CD4-positive, alpha-beta T cell treated with Interferon alpha-2 for 1 hour (primary cell): ENCODE measurements around the gene VAV2.
"Not testable (repeated sequence)": the region's sequence is repeated elsewhere in the genome, so short reads cannot be mapped to it uniquely, and the experiment has no call there.

Experiments
- DNase-seq, 2 donors: peaks; one replicate each; pipeline ENCODE4 v3.0.0-alpha.2; 2020 to 2022

The VAV2 gene

GRCh38 chr9:133996531-133997520 is 4.7 kb upstream of the VAV2 start:
- DNase-seq = no peak

GRCh38 chr9:133995012-133995896 is 3.1 kb upstream of the VAV2 start:
- DNase-seq = no peak

DNA sequence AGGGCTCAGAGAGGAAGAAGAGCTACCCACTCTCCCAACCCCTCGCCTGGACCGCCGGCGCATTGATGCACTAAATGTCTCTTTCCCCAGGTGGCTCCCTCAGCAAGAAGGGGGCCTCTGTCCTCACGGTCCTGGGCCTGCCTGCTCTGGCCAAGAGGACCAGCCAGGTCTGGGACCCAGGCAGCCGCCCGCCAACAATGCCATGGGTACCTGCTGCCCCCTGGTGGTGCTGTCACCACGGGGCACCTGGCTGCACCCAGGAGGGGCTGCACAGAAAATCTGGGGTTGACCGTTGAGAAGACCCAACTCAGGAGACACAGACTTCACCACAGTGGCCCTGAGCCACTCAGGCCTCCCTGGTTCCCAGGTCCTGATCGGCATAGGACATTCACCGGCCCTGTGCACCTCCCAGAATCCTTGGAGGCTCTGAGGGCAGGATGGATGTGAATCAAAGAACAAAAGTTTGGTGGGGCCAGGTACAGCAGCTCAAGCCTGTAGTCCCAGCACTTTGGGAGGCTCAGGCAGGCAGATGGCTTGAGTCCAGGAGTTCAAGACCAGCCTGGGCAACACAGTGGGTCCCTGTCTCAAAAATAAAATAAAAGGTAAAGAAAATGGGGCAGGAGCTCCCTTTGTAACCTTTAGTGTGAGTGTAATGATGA is 2.4 kb upstream of the VAV2 start:
- peak; percentile 72 to 75 for DNase-seq

- no peak for DNase-seq
These were observed 1.6 kb upstream of the VAV2 start for GRCh38 chr9:133993635-133994253.

DNA sequence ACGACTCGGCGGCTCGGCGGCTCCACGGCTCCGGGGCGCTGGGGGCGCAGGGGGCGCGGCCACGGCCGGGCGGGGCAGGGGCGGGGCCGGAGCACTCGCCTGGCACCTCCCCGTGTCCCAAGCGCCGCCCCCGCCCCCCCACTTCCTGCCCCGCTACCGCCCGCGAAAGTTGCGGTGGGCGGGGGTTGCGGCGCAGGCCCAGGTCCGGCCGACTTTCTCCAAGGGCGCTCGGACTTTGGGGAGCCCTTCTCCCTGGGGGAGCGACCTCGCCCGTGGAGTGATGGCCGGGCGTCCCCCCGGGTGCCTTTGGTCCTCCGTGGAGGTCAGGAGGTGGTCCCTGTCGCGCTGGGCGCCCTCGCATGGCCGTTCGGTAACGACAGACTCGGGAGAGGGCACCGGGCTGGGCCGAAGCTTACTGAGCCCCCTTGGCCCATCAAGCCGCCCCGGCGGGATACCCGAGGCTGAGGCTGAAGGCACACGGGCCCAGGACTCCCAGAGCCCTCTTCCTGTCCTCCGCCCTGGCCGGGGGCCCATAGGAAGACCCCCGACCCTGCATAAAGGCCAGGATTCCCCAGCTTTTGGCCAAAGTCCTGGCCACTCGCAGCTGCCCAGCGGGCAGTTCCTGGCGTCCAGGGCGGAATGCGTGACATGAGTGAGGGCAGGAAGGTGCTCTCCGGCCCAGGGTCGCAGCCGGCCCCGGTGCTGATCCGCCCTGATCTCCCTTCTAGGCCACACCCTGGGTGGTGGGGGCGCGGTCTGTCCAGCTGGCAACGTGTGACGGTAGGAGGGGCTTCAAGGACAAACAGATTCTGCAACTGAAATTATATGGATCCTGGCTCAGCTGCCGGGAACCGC is 883 bp upstream of the VAV2 start:
- peak; percentile 70 to 80 for DNase-seq

DNA sequence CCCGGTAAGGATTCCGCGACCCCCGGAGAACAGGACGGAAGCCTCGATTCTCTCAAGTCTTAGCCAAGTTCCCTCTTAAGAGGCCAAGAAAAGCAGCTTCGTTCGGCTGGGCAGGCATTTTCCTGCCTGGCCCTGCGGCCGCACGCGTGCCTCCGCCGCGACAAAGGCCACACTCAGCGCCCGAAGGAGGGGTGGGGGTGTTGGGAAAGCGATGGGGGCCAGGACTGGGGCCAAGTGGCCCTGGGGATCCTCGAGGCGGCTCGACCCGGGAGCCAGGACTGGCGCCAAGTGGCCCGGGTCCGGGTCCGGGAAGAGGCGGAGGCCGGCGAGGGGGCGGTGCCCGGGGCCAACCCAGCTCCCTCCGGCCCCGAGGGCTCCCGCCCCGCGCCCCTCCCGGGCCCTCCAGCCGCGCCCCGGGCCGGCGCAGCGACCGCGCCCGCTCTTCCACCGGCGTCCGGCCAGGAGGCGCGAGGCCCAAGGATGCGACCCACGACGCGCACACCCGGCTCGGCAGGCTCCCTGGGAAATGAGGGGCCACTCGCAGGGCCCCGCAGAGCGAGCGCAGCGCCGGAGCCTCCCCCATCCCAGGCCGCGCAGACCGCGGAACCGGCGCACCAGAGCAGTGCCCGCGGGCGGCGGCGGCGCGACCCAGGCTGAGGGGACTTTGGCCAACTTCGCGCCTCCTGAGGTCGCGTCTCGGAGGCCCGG is 756 bp downstream of the VAV2 start:
- DNase-seq = peak in 1 of 2 donors; percentile 9

- DNase-seq = no peak
These were observed 1.5 kb downstream of the VAV2 start for GRCh38 chr9:133990366-133991213.

DNA sequence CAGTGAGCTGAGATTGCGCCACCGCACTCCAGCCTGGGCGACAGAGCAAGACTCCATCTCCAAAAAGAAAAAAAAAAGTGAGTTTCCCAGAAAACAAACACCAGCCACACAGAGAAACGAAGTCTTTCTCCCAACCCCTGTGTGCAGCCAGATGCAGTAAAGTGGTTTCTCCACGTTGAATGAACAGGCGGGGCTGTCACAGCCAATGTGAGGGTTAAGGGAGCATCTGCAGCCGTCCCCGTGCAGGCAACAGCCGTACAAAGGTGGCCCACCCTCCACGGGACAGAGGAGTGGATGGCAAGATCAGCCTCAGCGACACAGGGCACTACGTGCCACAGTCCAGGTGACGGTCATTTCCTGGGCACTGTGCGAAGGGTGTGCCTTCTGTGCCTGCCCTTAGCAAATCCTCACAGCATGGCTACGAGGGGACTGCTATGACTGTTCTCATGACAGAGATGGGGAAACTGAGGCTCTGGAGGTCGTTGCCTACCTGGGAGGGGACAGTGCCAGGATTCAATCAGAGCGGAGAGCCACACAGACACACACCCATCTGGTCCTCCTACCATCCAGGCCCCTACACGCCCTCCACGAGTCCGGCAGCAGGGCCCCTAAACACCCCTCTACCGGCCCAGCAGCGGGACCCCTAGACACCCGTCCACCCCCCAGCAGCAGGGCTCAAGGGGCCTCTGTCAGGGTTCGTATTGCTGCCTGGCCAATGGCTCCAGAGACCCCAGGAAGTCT is 2.3 kb downstream of the VAV2 start:
- no peak for DNase-seq

DNA sequence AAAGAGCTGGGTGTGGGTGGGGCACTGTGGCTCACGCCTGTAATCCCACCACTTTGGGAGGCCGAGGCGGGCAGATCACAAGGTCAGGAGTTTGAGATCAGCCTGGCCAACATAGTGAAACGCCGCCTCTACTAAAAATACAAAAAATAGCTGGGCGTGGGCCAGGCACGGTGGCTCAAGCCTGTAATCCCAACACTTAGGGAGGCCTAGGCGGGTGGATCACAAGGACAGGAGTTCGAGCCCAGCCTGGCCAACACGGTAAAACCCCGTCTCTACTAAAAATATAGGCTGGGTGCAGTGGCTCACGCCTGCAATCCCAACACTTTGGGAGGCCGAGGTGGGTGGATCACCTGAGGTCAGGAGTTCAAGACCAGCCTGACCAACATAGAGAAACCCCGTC is 3.4 kb downstream of the VAV2 start:
- DNase-seq = not testable (repeated sequence)

GRCh38 chr9:133987946-133988665 is 4.0 kb downstream of the VAV2 start:
- DNase-seq = no peak

GRCh38 chr9:133987446-133987788 is 4.7 kb downstream of the VAV2 start:
- DNase-seq = no peak

GRCh38 chr9:133986774-133987445 is 5.2 kb downstream of the VAV2 start:
- no peak for DNase-seq

GRCh38 chr9:133986061-133986460 is 6.1 kb downstream of the VAV2 start:
- no peak for DNase-seq

- no peak for DNase-seq
These were observed 9.0 kb downstream of the VAV2 start for GRCh38 chr9:133982971-133983720.

DNA sequence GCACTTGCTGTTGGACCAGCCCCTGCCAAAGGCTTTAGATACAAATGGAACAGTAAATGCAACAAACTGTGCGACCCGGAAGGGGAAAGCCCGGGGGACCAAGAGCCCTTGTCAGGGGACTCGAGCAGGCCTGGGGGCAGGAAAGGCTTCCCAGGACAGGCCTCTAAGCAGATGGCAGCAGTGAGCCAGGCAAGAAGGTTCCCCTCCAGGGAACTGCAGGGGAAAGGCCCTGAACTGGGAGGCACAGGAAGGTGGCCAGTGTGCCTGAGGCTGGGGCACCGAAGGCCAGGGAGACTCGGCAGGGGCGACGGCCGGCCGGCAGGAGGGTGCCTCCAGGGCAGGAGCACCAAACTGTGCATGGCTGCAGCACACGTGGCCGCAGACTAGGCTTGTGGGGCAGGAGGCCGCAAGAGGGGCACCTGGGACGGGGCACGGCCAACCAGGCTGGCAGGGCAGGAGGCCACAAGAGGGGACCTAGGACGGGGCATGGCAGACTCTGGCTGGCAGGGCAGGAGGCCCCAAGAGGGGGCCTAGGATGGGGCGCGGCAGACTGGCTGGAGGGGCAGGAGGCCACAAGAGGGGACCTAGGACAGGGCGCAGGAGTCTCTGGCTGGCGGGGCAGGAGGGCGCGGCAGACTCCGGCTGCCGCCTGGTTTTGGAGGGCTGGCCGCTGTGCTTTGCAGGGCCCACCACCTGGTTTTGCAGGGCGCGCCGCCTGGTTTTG is 10.0 kb downstream of the VAV2 start:
- no peak for DNase-seq

- no peak for DNase-seq
These were observed 10.6 kb downstream of the VAV2 start for GRCh38 chr9:133981589-133981957.
